ENCODE results near the gene FMN1. TPM values are rescaled to one million over a fixed set of nuclear protein-coding genes. Genes with fewer than 3 reads are reported as not detected.

FMN1 gene
- total and polyA plus RNA-seq, 10 of the 15 experiments (the other 5 are each of a cell fraction or from before 2014, with no cell fraction given), result 0.05 to 0.16 (median 0.08) TPM; not detected in 4

DNA sequence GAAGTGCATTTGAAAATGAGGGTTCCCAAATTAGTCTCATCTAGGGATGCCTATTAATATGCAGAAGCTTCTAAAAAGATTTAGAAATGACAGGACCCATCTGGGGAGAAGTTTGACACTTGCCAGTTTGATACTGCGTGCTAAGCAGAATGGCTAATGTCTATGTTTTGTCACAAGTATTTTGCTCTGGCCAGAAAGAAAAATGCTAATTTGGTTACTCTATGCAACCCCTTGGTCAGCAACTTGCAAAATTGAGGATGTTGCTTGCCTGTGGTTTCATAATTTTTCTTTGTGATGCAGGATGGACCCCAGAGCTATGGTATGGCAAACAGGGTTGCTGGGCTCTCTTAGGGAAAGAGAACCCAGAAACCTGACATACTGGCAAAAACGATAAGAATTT lies 148.2 kb downstream of the FMN1 start:
- no peaks in the 10 kb centered on the region; the same call in 2 of the 3 replicates for H3K9me3 ChIP-seq (replicated peaks; ENCODE audit: control insufficient read depth, insufficient read depth, low read length)
- ChIA-PET RAD21 (ENCODE audit: unreplicated experiment) (no interaction called here), POLR2A (no interaction called here), CTCF (no interaction called here), SMC1A (ENCODE audit: uncharacterized antibody, unreplicated experiment) (no interaction called here)
- TF ChIP-seq SUPT20H (IDR thresholded peaks at IDR 0.05; ENCODE audit: borderline replicate concordance, control insufficient read depth, low read depth, low read length) (no peak), NBN (IDR thresholded peaks at IDR 0.05) (no peak)
- H3K27me3 ChIP-seq (replicated peaks in 1 of 2; ENCODE audit: control insufficient read depth in 2 of 2, insufficient read depth in 2 of 2, low read length in 1 of 2), result no peaks in the 10 kb centered on the region
- no TSS peak for BruUV-seq (replicated peaks)
- in situ Hi-C loops (cut with MboI) (no loop called here), intact Hi-C loops (cut with micrococcal nuclease; ENCODE audit: unreplicated experiment) (no loop called here)
- H3K4me3 ChIP-seq, result no peak overlapping the region
- no peak overlapping the region for H3K27ac ChIP-seq (ENCODE audit: control insufficient read depth, insufficient read depth)
- H3K4me1 ChIP-seq (ENCODE audit: control insufficient read depth, insufficient read depth, low read length), result no peaks in the 10 kb centered on the region
- H3K79me2 ChIP-seq (ENCODE audit: control insufficient read depth, insufficient read depth, low read length), result no peaks in the 10 kb centered on the region
- no peak overlapping the region for H3K4me2 ChIP-seq (ENCODE audit: control insufficient read depth, insufficient read depth)
- no peak overlapping the region for H3K9ac ChIP-seq (ENCODE audit: control insufficient read depth, insufficient read depth, low read length)
- H4K20me1 ChIP-seq (ENCODE audit: control insufficient read depth, insufficient read depth), result no peaks in the 10 kb centered on the region
- no peak overlapping the region for H2AFZ ChIP-seq (ENCODE audit: control insufficient read depth, low read depth, low read length)
- no peaks in the 10 kb centered on the region for H3K36me3 ChIP-seq (ENCODE audit: control insufficient read depth in 2 of 2, insufficient read depth in 2 of 2, low read length in 1 of 2)
- no peak for ATAC-seq
- DNase-seq (ENCODE audit: low read depth, low spot score), result no peak
- FAIRE-seq, result no peak
- WGBS (ENCODE audit: insufficient coverage, insufficient replicate concordance, low lambda C conversion rate, missing lambda C conversion rate), result 3% methylated on average over 2 of the region's 2 CpGs

DNA sequence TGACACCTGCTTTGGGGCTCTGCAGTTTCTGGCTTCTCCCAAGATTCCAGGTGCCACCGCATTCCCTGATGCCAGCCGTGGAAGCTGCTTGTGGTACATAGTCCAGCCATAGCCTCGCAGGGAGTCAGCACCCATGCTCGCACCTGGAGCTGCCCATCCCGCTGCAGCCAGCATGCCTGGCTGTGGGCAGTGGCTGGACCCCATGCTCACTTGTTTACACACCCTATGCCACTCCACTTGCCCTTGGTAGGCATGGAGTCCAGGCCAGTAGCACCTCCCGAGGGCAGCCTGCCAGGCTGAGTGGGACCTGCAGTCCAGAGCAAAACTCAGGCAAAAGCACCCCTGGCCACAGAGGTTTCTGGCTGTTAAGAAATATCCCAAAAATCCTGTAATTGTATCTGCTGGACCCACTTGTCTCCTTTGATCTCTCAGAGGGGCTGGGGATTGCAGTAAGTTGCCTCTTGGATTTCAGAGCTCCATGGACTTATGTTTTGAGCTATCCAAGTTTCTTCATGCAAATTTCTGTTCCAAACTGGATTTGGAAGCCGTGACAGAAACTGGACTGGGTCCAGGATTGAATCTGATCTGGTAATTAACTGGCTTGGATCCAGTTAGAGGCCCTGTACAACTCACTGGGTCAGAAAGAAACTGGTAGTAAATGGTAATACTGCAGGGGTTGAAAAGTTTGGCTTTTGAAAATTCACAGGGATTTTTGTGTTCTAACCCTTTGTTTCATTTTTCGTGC lies 149.3 kb downstream of the FMN1 start:
- POLR2A ChIA-PET, result no interaction called here
- Histone ChIP-seq H3K79me2 (ENCODE audit: control insufficient read depth, insufficient read depth, low read length) (no peaks in the 10 kb centered on the region), H3K27ac (ENCODE audit: control insufficient read depth, insufficient read depth) (no peak overlapping the region), H3K27me3 (replicated peaks in 1 of 2; ENCODE audit: control insufficient read depth in 2 of 2, insufficient read depth in 2 of 2, low read length in 1 of 2) (no peaks in the 10 kb centered on the region), H3K4me2 (ENCODE audit: control insufficient read depth, insufficient read depth) (no peak overlapping the region), H3K4me3 (no peak overlapping the region), H4K20me1 (ENCODE audit: control insufficient read depth, insufficient read depth) (no peaks in the 10 kb centered on the region), H3K36me3 (ENCODE audit: control insufficient read depth in 2 of 2, insufficient read depth in 2 of 2, low read length in 1 of 2) (no peaks in the 10 kb centered on the region), H3K9me3 (replicated peaks; ENCODE audit: control insufficient read depth, insufficient read depth, low read length) (no peaks in the 10 kb centered on the region; the same call in 2 of the 3 replicates), H3K4me1 (ENCODE audit: control insufficient read depth, insufficient read depth, low read length) (no peaks in the 10 kb centered on the region), H2AFZ (ENCODE audit: control insufficient read depth, low read depth, low read length) (no peak overlapping the region), H3K9ac (ENCODE audit: control insufficient read depth, insufficient read depth, low read length) (no peak overlapping the region)
- 11% methylated on average over 8 of the region's 8 CpGs for WGBS (ENCODE audit: insufficient coverage, insufficient replicate concordance, low lambda C conversion rate, missing lambda C conversion rate)
- FAIRE-seq, result no peak
- intact Hi-C loops (cut with micrococcal nuclease; ENCODE audit: unreplicated experiment), result no loop called here
- ATAC-seq, result no peak
- CTCF ChIA-PET, result no interaction called here
- SMC1A ChIA-PET (ENCODE audit: uncharacterized antibody, unreplicated experiment), result no interaction called here
- no TSS peak for BruUV-seq (replicated peaks)
- in situ Hi-C loops (cut with MboI), result no loop called here
- RAD21 ChIA-PET (ENCODE audit: unreplicated experiment), result no interaction called here
- no peak for DNase-seq (ENCODE audit: low read depth, low spot score)
- no peak for TF ChIP-seq YY1 (IDR thresholded peaks at IDR 0.05; ENCODE audit: low read depth, low read length)
- no peak for TF ChIP-seq EZH2 (IDR thresholded peaks at IDR 0.05; ENCODE audit: borderline replicate concordance, control insufficient read depth, low read depth, low read length)
- no peak for TF ChIP-seq MEF2A (IDR thresholded peaks at IDR 0.05; ENCODE audit: insufficient read depth, low read depth, low read length)
- TF ChIP-seq, protein P1, sequence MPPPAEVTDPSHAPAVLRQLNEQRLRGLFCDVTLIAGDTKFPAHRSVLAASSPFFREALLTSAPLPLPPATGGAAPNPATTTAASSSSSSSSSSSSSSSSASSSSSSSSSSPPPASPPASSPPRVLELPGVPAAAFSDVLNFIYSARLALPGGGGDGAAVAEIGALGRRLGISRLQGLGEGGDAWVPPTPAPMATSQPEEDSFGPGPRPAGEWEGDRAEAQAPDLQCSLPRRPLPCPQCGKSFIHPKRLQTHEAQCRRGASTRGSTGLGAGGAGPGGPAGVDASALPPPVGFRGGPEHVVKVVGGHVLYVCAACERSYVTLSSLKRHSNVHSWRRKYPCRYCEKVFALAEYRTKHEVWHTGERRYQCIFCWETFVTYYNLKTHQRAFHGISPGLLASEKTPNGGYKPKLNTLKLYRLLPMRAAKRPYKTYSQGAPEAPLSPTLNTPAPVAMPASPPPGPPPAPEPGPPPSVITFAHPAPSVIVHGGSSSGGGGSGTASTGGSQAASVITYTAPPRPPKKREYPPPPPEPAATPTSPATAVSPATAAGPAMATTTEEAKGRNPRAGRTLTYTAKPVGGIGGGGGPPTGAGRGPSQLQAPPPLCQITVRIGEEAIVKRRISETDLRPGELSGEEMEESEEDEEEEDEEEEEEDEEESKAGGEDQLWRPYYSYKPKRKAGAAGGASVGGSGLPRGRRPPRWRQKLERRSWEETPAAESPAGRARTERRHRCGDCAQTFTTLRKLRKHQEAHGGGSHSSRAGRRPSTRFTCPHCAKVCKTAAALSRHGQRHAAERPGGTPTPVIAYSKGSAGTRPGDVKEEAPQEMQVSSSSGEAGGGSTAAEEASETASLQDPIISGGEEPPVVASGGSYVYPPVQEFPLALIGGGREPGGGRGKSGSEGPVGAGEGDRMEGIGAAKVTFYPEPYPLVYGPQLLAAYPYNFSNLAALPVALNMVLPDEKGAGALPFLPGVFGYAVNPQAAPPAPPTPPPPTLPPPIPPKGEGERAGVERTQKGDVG (CRISPR knock-in tag; IDR thresholded peaks at IDR 0.05), result no peak
- no peak for TF ChIP-seq CHD4 (IDR thresholded peaks at IDR 0.05)
- no peak for TF ChIP-seq NR2F1 (conservative IDR thresholded peaks at IDR 0.05)
- TF ChIP-seq POLR2A (IDR thresholded peaks at IDR 0.05; ENCODE audit: low read depth, low read length), result no peak
- no peak for TF ChIP-seq WRNIP1 (IDR thresholded peaks at IDR 0.05; ENCODE audit: borderline replicate concordance, low read depth, low read length)
- TF ChIP-seq, protein P2, sequence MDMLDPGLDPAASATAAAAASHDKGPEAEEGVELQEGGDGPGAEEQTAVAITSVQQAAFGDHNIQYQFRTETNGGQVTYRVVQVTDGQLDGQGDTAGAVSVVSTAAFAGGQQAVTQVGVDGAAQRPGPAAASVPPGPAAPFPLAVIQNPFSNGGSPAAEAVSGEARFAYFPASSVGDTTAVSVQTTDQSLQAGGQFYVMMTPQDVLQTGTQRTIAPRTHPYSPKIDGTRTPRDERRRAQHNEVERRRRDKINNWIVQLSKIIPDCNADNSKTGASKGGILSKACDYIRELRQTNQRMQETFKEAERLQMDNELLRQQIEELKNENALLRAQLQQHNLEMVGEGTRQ (IDR thresholded peaks at IDR 0.05; ENCODE audit: borderline replicate concordance, low read depth, low read length), result no peak

Data from GM12878 (cell line).